T-cell (primary cell): ENCODE data around the gene EXOC6B. TPM values are rescaled to one million over a fixed set of nuclear protein-coding genes. Genes with fewer than 3 reads are reported as not detected.
"Not testable (repeated sequence)": the region's sequence is repeated elsewhere in the genome, so short reads cannot be mapped to it uniquely, and the experiment has no call there.

ENCODE experiments used
- ATAC-seq, 4 experiments: fragments of 200-7000 bp in 3 of 4; fragments of 150-1000 bp in 1 of 4; cut with Tn5 transposase; replicated peaks in 1 of 4; 1 replicate in 3 of 4; 2 replicates in 1 of 4; pipeline ENCODE4 v1.10.0; 2021; ENCODE audit warnings: moderate library complexity in 3 of 4, mild to moderate bottlenecking in 2 of 4, moderate number of reproducible peaks in 1 of 4
- CTCF ChIA-PET, 2 donors: fragments of 300-600 bp; sonication (Branson Sonifier 250); formaldehyde crosslinking; loops; one replicate each; lab custom pipeline; 2022; ENCODE audit warnings: antibody characterized with exemption in 2 of 2; lab: Charles Lee
- POLR2A ChIA-PET, 2 donors: fragments of 300-600 bp; sonication (Branson Sonifier 250); formaldehyde crosslinking; loops; one replicate each; lab custom pipeline; 2022; ENCODE audit warnings: antibody characterized with exemption in 2 of 2; lab: Charles Lee
- DNase-seq, 35 experiments: peaks; one replicate each; pipeline versions ENCODE4 v3.0.0 to v3.0.0-alpha.2; 2013 to 2023
- H3K27ac ChIP-seq: one replicate; pipeline ENCODE4 v1.5.1; 2013; ENCODE audit warnings: low read length
- H3K27me3 ChIP-seq, 2 experiments: replicated peaks in 1 of 2; 1 replicate in 1 of 2; 2 replicates in 1 of 2; pipeline versions ENCODE4 v1.6.1 to v1.7.0; 2013; ENCODE audit warnings: low read length in 1 of 2, mixed read lengths in 1 of 2; ENCODE audit not compliant: control insufficient read depth in 2 of 2, insufficient read depth in 2 of 2; ENCODE audit errors: extremely low read depth in 1 of 2
- H3K36me3 ChIP-seq, 2 donors: 1 replicate in 1 of 2; 2 replicates in 1 of 2; pipeline versions ENCODE4 v1.6.1 to v1.7.0; 2013; ENCODE audit warnings: low read length in 1 of 2; ENCODE audit not compliant: control insufficient read depth in 2 of 2, insufficient read depth in 1 of 2; ENCODE audit errors: extremely low read depth in 1 of 2
- H3K4me1 ChIP-seq, 2 experiments: 1 replicate in 1 of 2; 2 replicates in 1 of 2; pipeline versions ENCODE4 v1.6.1 to v1.7.0; 2013; ENCODE audit warnings: low read length in 2 of 2, mixed read lengths in 1 of 2; ENCODE audit not compliant: insufficient read depth in 2 of 2, control insufficient read depth in 1 of 2; ENCODE audit errors: extremely low read depth in 1 of 2
- H3K4me3 ChIP-seq, 2 donors: 1 replicate in 1 of 2; 2 replicates in 1 of 2; pipeline versions ENCODE4 v1.5.1 to v1.7.0; 2013; ENCODE audit warnings: mild to moderate bottlenecking in 2 of 2, low read length in 1 of 2, moderate library complexity in 1 of 2; ENCODE audit not compliant: control insufficient read depth in 1 of 2; ENCODE audit errors: extremely low read depth in 1 of 2
- H3K9me3 ChIP-seq: 2 replicates; pipeline ENCODE4 v1.7.0; 2013
- H3K27ac Mint-ChIP-seq, 2 donors: one replicate each; pipeline ENCODE4 v1.8.0; 2020 to 2021; ENCODE audit warnings: mild to moderate bottlenecking in 2 of 2, mixed read lengths in 2 of 2
- H3K27me3 Mint-ChIP-seq, 2 donors: one replicate each; pipeline ENCODE4 v1.8.0; 2021 to 2022; ENCODE audit warnings: mixed read lengths in 2 of 2
- H3K36me3 Mint-ChIP-seq: one replicate; pipeline ENCODE4 v1.8.0; 2021; ENCODE audit warnings: mixed read lengths
- H3K4me1 Mint-ChIP-seq, 3 donors: one replicate each; pipeline ENCODE4 v1.8.0; 2020 to 2022; ENCODE audit warnings: mixed read lengths in 3 of 3, mild to moderate bottlenecking in 1 of 3
- H3K4me3 Mint-ChIP-seq, 3 donors: one replicate each; pipeline ENCODE4 v1.8.0; 2020 to 2022; ENCODE audit warnings: mild to moderate bottlenecking in 3 of 3, mixed read lengths in 3 of 3, moderate library complexity in 3 of 3
- H3K9me3 Mint-ChIP-seq, 3 donors: one replicate each; pipeline ENCODE4 v1.8.0; 2020 to 2022; ENCODE audit warnings: mixed read lengths in 3 of 3
- WGBS: methylation state at CpG from one replicate; pipeline ENCODE4 v1.1.5; 2013; ENCODE audit warnings: missing lambda C conversion rate; ENCODE audit not compliant: insufficient coverage; 5-methylcytosine and 5-hydroxymethylcytosine counted together
- total RNA-seq, 35 experiments: library from RNA in 6 of 35; stranded (reverse) in 6 of 35; fragments of 120-200 nt in 1 of 35; gene quantifications; one replicate each; pipeline versions ENCODE4 v1.2.1 to v1.2.4 and lab custom pipeline; 2013 to 2026

The EXOC6B gene
- total RNA-seq, 5 donors from 2014 or later (not counting 1 experiment from before 2014, with no cell fraction given) = 13.3 to 18.9 (median 16.6) TPM

DNA sequence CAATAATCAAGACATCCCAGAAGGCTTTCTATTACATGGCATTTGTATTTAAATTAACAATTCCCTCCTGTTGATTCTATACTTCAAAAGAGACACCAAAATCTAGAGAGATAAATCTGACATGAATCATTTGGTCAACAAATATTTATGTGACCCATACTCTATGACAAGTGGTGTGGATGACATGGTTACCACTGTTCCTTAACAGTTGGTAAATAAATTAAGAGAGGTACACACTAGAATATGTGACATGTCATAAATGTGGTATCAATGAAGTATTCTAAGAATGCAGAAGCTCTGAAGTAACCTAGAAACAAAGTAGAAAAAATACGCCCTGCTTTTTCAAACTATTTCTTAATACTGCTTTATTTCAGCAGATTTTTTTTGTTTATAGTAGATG lies 255.4 kb downstream of the EXOC6B start:
- H3K36me3 Mint-ChIP-seq = peaks cover 15% of the 10 kb centered on the region
- no peaks in the 10 kb centered on the region for H3K4me1 Mint-ChIP-seq
- WGBS = no CpG with 5 or more reads among the region's 1 CpG
- no peak for ATAC-seq
- ChIA-PET POLR2A (no interaction called here), CTCF (no interaction called here)
- Histone ChIP-seq H3K27ac (no peak overlapping the region), H3K9me3 (no peaks in the 10 kb centered on the region), H3K4me3 (no peak overlapping the region), H3K4me1 (no peaks in the 10 kb centered on the region), H3K27me3 (no peaks in the 10 kb centered on the region), H3K36me3 (no peaks in the 10 kb centered on the region)
- H3K27me3 Mint-ChIP-seq = no peaks in the 10 kb centered on the region
- no peak overlapping the region for H3K27ac Mint-ChIP-seq
- no peaks in the 10 kb centered on the region for H3K9me3 Mint-ChIP-seq
- DNase-seq = no peak
- no peak overlapping the region for H3K4me3 Mint-ChIP-seq

DNA sequence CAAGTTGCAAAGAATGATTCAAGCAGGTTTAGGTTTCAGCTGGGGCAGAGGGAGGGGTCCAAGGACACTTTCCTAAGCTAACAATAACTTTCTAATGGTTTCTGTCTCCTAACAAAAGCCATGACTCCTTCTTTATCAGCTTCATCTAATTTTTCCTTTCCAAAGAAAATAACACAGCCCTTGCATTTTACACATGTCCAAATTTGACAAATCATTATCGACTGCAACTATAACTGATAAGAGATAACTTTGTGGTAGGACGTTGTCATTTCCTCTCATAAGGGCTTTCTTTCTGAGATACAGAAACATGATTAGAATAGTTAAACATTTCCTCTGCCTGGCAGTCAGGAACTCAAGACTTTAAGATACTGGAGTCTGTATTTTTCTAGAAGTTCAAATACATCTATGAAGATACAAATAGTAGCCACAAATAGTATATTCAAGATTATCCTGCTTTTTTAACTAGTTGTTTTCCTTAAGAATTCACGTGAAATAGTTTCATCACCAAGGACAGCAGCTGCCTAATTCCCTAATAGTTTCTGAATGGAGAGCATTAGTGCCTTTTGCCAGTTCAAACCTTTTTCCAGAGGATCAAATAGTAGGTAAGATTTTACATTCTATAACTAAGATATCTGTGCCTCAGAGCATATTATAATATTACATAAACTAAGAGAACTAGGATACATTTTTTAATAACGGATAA lies 263.2 kb downstream of the EXOC6B start:
- Mint-ChIP-seq H3K36me3 (peaks cover 23% of the 10 kb centered on the region), H3K27ac (no peak overlapping the region), H3K27me3 (no peaks in the 10 kb centered on the region), H3K9me3 (no peaks in the 10 kb centered on the region), H3K4me1 (peaks cover 12 to 16% (median 13%) of the 10 kb centered on the region in 3 donors), H3K4me3 (no peak overlapping the region)
- Histone ChIP-seq H3K4me3 (no peak overlapping the region), H3K36me3 (no peaks in the 10 kb centered on the region), H3K4me1 (peaks cover 0 to 2% of the 10 kb centered on the region in 2 experiments), H3K27ac (no peak overlapping the region), H3K27me3 (no peaks in the 10 kb centered on the region), H3K9me3 (no peaks in the 10 kb centered on the region)
- ATAC-seq (no peak), DNase-seq (no peak)
- WGBS = no CpG with 5 or more reads among the region's 4 CpGs
- ChIA-PET CTCF (interaction anchor here in 1 of 2 donors (0.5 kb wide), 1 partner anchor 17 kb away, joined by 12 read pairs; no protein-coding TSS in a partner anchor), POLR2A (no interaction called here)

DNA sequence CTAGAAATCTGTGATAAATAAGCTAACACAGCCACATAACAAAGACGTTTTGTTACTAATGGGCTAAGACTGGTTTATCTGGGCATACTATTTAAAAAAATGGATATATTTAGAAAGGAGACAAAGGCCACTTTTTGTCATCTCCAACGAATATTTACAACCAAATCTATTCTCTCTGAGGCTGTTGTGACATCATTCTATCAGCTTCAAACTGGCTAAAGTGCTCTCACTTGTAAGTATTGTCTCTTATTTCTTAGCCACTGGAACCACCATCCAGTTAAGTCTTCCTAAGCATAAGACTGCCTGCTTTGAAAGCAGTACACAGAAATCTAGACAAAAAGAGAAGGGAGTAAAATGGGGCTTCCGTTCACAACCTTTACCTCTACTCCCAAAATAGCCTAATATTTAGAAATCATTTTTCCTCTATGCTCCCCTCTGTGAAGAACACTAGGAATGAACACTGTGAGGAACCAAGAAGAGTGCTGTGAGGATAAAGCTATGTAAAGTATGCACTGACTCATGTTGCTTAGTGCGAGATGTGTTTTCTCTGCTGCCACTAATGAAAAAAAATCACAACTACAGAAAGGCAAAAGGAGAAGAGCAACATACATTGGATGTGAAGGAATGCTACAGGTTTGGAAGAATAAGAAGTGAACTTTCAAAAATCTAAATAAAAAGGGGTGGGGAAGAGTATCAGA lies 264.1 kb downstream of the EXOC6B start:
- ChIA-PET CTCF (no interaction called here), POLR2A (no interaction called here)
- no peak overlapping the region for H3K27ac Mint-ChIP-seq

DNA sequence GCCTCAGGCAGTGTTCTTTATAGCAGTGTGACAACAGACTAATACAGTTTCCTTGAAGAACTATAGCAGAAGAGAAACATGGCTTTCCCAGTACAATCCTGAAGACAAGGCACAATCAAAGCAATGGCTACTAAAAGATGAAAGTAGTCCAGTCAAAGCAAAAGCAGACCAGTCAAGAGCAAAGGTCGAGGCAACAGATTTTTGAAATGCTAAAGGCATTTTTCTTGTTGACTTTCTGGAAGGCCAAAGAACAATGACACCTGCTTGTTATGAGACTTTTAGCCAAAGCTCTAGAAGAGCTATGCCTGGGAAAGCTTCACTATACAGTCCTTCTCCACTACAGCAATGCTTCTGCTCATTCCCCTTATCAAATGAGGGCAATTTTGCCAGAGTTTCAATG lies 269.9 kb downstream of the EXOC6B start:
- ChIA-PET CTCF (interaction anchor here in 1 of 2 donors (0.6 kb wide), 1 partner anchor 991 kb away, joined by 8 read pairs; no protein-coding TSS in a partner anchor), POLR2A (no interaction called here)
- WGBS = 63% methylated on average over 1 of the region's 1 CpG
- H3K27me3 Mint-ChIP-seq = no peaks in the 10 kb centered on the region
- H3K36me3 Mint-ChIP-seq = peaks cover 38% of the 10 kb centered on the region
- DNase-seq (no peak), ATAC-seq (no peak)
- H3K4me1 Mint-ChIP-seq = peaks cover 0 to 2% (median 0%) of the 10 kb centered on the region in 3 donors
- peaks cover 0 to 3% (median 2%) of the 10 kb centered on the region in 3 donors for H3K9me3 Mint-ChIP-seq
- Histone ChIP-seq H3K36me3 (no peaks in the 10 kb centered on the region), H3K4me1 (no peaks in the 10 kb centered on the region), H3K4me3 (no peak overlapping the region), H3K9me3 (no peaks in the 10 kb centered on the region), H3K27ac (no peak overlapping the region), H3K27me3 (no peaks in the 10 kb centered on the region)
- no peak overlapping the region for H3K27ac Mint-ChIP-seq
- H3K4me3 Mint-ChIP-seq = no peak overlapping the region

More for the DNA sequence above, 264.1 kb downstream of the EXOC6B start:
- Mint-ChIP-seq H3K9me3 (peaks cover 0 to 3% (median 0%) of the 10 kb centered on the region in 3 donors), H3K36me3 (peaks cover 28% of the 10 kb centered on the region), H3K27me3 (no peaks in the 10 kb centered on the region), H3K4me1 (peaks cover 12 to 16% (median 13%) of the 10 kb centered on the region in 3 donors), H3K4me3 (no peak overlapping the region)
- WGBS = 40% methylated on average over 1 of the region's 4 CpGs
- no peak for ATAC-seq
- Histone ChIP-seq H3K36me3 (no peaks in the 10 kb centered on the region), H3K27me3 (no peaks in the 10 kb centered on the region), H3K4me3 (no peak overlapping the region), H3K9me3 (no peaks in the 10 kb centered on the region), H3K27ac (no peak overlapping the region), H3K4me1 (peaks cover 0 to 2% of the 10 kb centered on the region in 2 experiments)
- DNase-seq = no peak

DNA sequence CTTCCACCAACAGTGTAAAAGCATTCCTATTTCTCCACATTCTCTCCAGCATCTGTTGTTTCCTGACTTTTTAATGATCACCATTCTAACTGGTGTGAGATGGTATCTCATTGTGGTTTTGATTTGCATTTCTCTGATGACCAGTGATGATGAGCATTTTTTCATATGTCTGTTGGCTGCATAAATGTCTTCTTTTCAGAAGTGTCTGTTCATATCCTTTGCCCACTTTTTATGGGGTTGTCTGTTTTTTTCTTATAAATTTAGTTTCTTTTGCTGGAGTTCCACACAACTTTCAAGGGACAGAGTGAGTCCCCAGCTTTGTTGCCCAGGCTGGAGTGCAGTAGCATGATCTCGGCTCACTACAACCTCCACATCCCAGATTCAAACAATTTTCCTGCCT lies 270.5 kb downstream of the EXOC6B start:
- peaks cover 38% of the 10 kb centered on the region for H3K36me3 Mint-ChIP-seq
- H3K4me1 ChIP-seq, H3K9me3 ChIP-seq, H3K4me3 ChIP-seq, H3K27me3 Mint-ChIP-seq, H3K27ac Mint-ChIP-seq, H3K4me1 Mint-ChIP-seq, ATAC-seq, DNase-seq, H3K9me3 Mint-ChIP-seq, H3K36me3 ChIP-seq, H3K4me3 Mint-ChIP-seq, H3K27me3 ChIP-seq, H3K27ac ChIP-seq, POLR2A ChIA-PET: not testable (repeated sequence)
- WGBS = no CpG with 5 or more reads among the region's 1 CpG
- CTCF ChIA-PET = interaction anchor here in 1 of 2 donors (0.6 kb wide), 1 partner anchor 991 kb away, joined by 8 read pairs; no protein-coding TSS in a partner anchor

DNA sequence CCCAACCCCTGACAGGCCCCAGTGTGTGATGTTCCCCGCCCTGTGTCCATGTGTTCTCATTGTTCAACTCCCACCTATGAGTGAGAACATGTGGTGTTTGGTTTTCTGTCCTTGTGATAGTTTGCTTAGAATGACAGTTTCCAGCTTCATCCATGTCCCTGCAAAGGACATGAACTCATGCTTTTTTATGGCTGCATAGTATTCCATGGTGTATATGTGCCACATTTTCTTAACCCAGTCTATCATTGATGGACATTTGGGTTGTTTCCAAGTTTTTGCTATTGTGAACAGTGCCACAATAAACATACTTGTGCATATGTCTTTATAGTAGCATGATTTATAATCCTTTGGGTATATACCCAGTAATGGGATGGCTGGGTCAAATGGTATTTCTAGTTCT lies 270.9 kb downstream of the EXOC6B start:
- H3K9me3 Mint-ChIP-seq, CTCF ChIA-PET: not testable (repeated sequence)
- WGBS = no CpG with 5 or more reads among the region's 1 CpG

More for the DNA sequence above, 270.9 kb downstream of the EXOC6B start:
- DNase-seq, H3K9me3 ChIP-seq, H3K27ac Mint-ChIP-seq, H3K27me3 Mint-ChIP-seq, H3K4me1 Mint-ChIP-seq, ATAC-seq, H3K4me3 Mint-ChIP-seq, H3K27ac ChIP-seq, H3K4me1 ChIP-seq, H3K27me3 ChIP-seq, H3K4me3 ChIP-seq, H3K36me3 ChIP-seq, POLR2A ChIA-PET: not testable (repeated sequence)
- H3K36me3 Mint-ChIP-seq = peaks cover 37% of the 10 kb centered on the region
